ENCODE results near the gene EIF3B. TPM values are rescaled to one million over a fixed set of nuclear protein-coding genes. Genes with fewer than 3 reads are reported as not detected.
"Not testable (repeated sequence)": the region's sequence is repeated elsewhere in the genome, so short reads cannot be mapped to it uniquely, and the experiment has no call there.

The EIF3B gene
- total and polyA plus RNA-seq, 10 donors, result 78.1 to 150 (median 110) TPM

- Histone ChIP-seq H3K4me1 (peaks cover 40 to 89% (median 75%) of the 10 kb centered on the region in 6 donors), H3K4me3 (no peak overlapping the region), H3K27me3 (replicated peaks in 1 of 7) (no peaks in the 10 kb centered on the region), H3K27ac (peak overlapping the region in 6 of 8 donors; percentile 16 to 93 (median 56)), H3K9me3 (no peaks in the 10 kb centered on the region), H3K36me3 (no peaks in the 10 kb centered on the region)
- DNase-seq, result no peak
- no peak for TF ChIP-seq POLR2A (IDR thresholded peaks at IDR 0.05)
- TF ChIP-seq, protein P1, sequence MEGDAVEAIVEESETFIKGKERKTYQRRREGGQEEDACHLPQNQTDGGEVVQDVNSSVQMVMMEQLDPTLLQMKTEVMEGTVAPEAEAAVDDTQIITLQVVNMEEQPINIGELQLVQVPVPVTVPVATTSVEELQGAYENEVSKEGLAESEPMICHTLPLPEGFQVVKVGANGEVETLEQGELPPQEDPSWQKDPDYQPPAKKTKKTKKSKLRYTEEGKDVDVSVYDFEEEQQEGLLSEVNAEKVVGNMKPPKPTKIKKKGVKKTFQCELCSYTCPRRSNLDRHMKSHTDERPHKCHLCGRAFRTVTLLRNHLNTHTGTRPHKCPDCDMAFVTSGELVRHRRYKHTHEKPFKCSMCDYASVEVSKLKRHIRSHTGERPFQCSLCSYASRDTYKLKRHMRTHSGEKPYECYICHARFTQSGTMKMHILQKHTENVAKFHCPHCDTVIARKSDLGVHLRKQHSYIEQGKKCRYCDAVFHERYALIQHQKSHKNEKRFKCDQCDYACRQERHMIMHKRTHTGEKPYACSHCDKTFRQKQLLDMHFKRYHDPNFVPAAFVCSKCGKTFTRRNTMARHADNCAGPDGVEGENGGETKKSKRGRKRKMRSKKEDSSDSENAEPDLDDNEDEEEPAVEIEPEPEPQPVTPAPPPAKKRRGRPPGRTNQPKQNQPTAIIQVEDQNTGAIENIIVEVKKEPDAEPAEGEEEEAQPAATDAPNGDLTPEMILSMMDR (IDR thresholded peaks at IDR 0.05 in 8 of 11, conservative IDR thresholded peaks at IDR 0.05 in 3 of 11), result no peak
- no peak for TF ChIP-seq POLR2AphosphoS5 (IDR thresholded peaks at IDR 0.05)
- intact Hi-C loops (cut with DNase I; ENCODE audit: low total_unique reads), result no loop called here
- 45 to 57% (median 49%) methylated on average over 12 of the region's 12 CpGs for WGBS, 5 donors
Measured at GRCh38 chr7:2411815-2412586, 57.4 kb downstream of the EIF3B start.

DNA sequence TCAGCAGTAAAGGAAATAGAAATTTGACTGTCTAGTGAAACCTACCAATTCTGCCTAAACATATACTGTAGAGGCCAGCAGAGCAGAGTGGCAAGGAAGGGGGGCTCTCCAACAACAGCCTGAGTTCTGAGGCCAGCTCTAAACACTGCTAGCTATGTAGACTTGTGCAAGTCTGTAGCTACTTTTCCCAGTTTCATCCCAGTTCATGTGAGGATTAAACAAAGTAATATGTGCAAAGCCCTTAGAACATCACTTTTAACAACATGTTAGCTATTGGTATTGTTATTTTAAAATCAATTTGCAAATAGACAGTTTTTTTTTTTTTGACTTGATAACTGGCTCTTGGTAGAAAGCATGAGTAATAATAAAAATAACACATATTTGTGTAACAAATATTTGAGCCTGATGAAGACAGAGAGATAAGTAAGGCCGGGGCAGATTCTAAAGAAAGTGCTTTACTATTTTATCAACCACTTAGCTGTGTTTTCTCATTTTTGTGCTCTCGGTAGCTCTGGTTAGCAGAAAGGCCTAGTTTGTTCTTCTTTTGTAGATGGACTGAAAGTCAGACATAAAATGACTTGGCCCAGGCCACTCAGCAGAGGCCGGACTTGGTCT is 58.1 kb downstream of the EIF3B start:
- H3K4me1 ChIP-seq, result peaks cover 36 to 89% (median 71%) of the 10 kb centered on the region in 6 donors
- peak overlapping the region in 6 of 8 donors; percentile 16 to 93 (median 56) for H3K27ac ChIP-seq
- H3K36me3 ChIP-seq, result no peaks in the 10 kb centered on the region
- WGBS, 5 donors, result 68 to 81% (median 76%) methylated on average over 3 of the region's 3 CpGs
- intact Hi-C loops (cut with DNase I; ENCODE audit: low total_unique reads), result no loop called here
- TF ChIP-seq POLR2A (IDR thresholded peaks at IDR 0.05) (no peak), POLR2AphosphoS5 (IDR thresholded peaks at IDR 0.05) (no peak)
- TF ChIP-seq, protein P1 (IDR thresholded peaks at IDR 0.05 in 8 of 11, conservative IDR thresholded peaks at IDR 0.05 in 3 of 11), result no peak
- DNase-seq, result no peak
- no peaks in the 10 kb centered on the region for H3K27me3 ChIP-seq (replicated peaks in 1 of 7)
- no peak overlapping the region for H3K4me3 ChIP-seq
- H3K9me3 ChIP-seq, result no peaks in the 10 kb centered on the region

DNA sequence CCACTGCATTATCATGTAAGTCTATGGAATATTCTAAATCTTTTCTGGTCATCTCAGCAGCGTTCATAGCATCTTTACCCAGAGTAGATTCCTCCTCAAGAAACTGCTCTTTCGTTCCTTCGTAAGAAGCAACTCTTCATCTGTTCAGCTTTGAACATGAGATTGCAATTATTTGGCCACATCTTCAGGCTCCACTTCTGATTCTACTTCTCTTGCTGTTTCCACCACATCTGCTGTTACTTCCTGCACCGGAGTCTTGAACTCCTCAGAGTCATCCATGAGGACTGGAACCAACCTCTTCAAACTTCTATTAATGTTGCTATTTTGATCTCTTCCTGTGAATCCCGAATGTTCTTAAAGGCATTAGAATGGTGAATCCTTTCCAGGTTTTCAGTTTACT is 61.4 kb downstream of the EIF3B start:
- WGBS, 5 donors, result 32 to 52% (median 40%) methylated on average over 5 of the region's 5 CpGs
- Histone ChIP-seq H3K36me3 (peaks cover 0 to 15% (median 0%) of the 10 kb centered on the region in 6 donors), H3K9me3 (no peaks in the 10 kb centered on the region), H3K4me3 (no peak overlapping the region), H3K27ac (no peak overlapping the region), H3K27me3 (replicated peaks in 1 of 7) (no peaks in the 10 kb centered on the region), H3K4me1 (peaks cover 20 to 89% (median 46%) of the 10 kb centered on the region in 6 donors)
- intact Hi-C loops (cut with DNase I; ENCODE audit: low total_unique reads), result no loop called here
- TF ChIP-seq POLR2AphosphoS5 (IDR thresholded peaks at IDR 0.05) (no peak), POLR2A (IDR thresholded peaks at IDR 0.05) (no peak)
- TF ChIP-seq, protein P1 (IDR thresholded peaks at IDR 0.05 in 8 of 11, conservative IDR thresholded peaks at IDR 0.05 in 3 of 11), result no peak
- no peak for DNase-seq

DNA sequence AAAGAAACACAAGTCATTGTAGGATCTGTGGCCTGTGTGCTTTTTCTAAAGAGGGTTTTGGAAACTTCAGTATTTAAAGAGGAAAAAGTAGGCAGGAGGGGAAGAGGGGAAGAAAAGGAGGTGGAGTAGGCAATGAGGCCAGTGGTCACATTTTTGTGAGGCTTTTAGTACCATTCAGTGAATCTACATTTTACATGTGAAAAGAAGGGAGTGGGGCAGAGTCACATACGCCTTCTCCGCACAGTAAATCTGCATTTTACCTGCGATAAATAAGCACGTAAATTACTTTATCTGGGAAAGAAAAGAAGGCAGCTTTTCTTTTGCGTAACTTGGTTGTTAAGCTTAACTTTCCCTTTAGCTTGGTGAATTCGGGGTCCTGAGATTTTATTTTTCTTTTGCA is 62.0 kb downstream of the EIF3B start:
- intact Hi-C loops (cut with DNase I; ENCODE audit: low total_unique reads), result no loop called here

GRCh38 chr7:2417178-2417577 is 62.6 kb downstream of the EIF3B start:
- H3K36me3 ChIP-seq, result peaks cover 0 to 16% (median 0%) of the 10 kb centered on the region in 6 donors
- H3K9me3 ChIP-seq; intact Hi-C loops (cut with DNase I; ENCODE audit: low total_unique reads); H3K4me3 ChIP-seq; H3K27me3 ChIP-seq (replicated peaks in 1 of 7); DNase-seq: not testable (repeated sequence)
- H3K4me1 ChIP-seq, result peaks cover 20 to 88% (median 41%) of the 10 kb centered on the region in 6 donors
- 93 to 100% (median 96%) methylated on average over 3 of the region's 3 CpGs for WGBS, 5 donors
- peak overlapping the region in 2 of 8 donors; percentile 56 to 68 for H3K27ac ChIP-seq

More for the DNA sequence above, 62.0 kb downstream of the EIF3B start:
- WGBS, 5 donors, result 92 to 98% (median 97%) methylated on average over 6 of the region's 6 CpGs
- Histone ChIP-seq H3K27me3 (replicated peaks in 1 of 7) (no peaks in the 10 kb centered on the region), H3K9me3 (no peaks in the 10 kb centered on the region), H3K4me3 (no peak overlapping the region), H3K4me1 (peaks cover 20 to 89% (median 45%) of the 10 kb centered on the region in 6 donors), H3K36me3 (peaks cover 0 to 15% (median 0%) of the 10 kb centered on the region in 6 donors), H3K27ac (no peak overlapping the region)
- no peak for DNase-seq
- TF ChIP-seq, protein P1 (IDR thresholded peaks at IDR 0.05 in 8 of 11, conservative IDR thresholded peaks at IDR 0.05 in 3 of 11), result no peak
- TF ChIP-seq POLR2A (IDR thresholded peaks at IDR 0.05) (no peak), POLR2AphosphoS5 (IDR thresholded peaks at IDR 0.05) (no peak)

Measured in spleen (tissue), 11 donors.